ACHN (cell line): ENCODE results near the gene MYEOV.
A peak's percentile ranks its signal among the peaks of the same experiment; 100 is the strongest.

Source experiments
- DNase-seq: peaks from one replicate; pipeline ENCODE4 v3.0.0-alpha.2; 2015
- in situ Hi-C: cut with HindIII; loops from 2 replicates; pipeline ENCODE4 v1.10.0; 2017; ENCODE audit warnings: low sequenced_read_pairs, low pct_ligation_motif_present, low pct_unique_long_range_greater_than_20kb

The MYEOV gene

GRCh38 chr11:69309631-69310280, 15.8 kb downstream of the MYEOV start:
- in situ Hi-C loops, result no loop called here
- no peak for DNase-seq

GRCh38 chr11:69310351-69310750, 16.4 kb downstream of the MYEOV start:
- in situ Hi-C loops, result no loop called here
- no peak for DNase-seq

- in situ Hi-C loops, result no loop called here
- no peak for DNase-seq
Measured at GRCh38 chr11:69310934-69311766, 17.2 kb downstream of the MYEOV start.

- in situ Hi-C loops, result no loop called here
Measured at GRCh38 chr11:69311767-69312385, 17.9 kb downstream of the MYEOV start.

GRCh38 chr11:69312453-69313404, 18.8 kb downstream of the MYEOV start:
- DNase-seq, result no peak
- in situ Hi-C loops, result no loop called here

More at GRCh38 chr11:69311767-69312385, 17.9 kb downstream of the MYEOV start:
- DNase-seq, result no peak

- in situ Hi-C loops, result no loop called here
Measured at GRCh38 chr11:69313992-69314391, 20.0 kb downstream of the MYEOV start.

GRCh38 chr11:69314555-69314954, 20.6 kb downstream of the MYEOV start:
- in situ Hi-C loops, result no loop called here
- DNase-seq, result no peak

More at GRCh38 chr11:69313992-69314391, 20.0 kb downstream of the MYEOV start:
- no peak for DNase-seq

- DNase-seq, result no peak
- in situ Hi-C loops, result no loop called here
Measured at GRCh38 chr11:69316956-69317355, 23.0 kb downstream of the MYEOV start.

- no peak for DNase-seq
- in situ Hi-C loops, result no loop called here
Measured at GRCh38 chr11:69317401-69318092, 23.6 kb downstream of the MYEOV start.

- no peak for DNase-seq
- in situ Hi-C loops, result no loop called here
Measured at GRCh38 chr11:69318093-69318420, 24.1 kb downstream of the MYEOV start.

- DNase-seq, result no peak
- in situ Hi-C loops, result no loop called here
Measured at GRCh38 chr11:69319255-69320106, 25.5 kb downstream of the MYEOV start.

GRCh38 chr11:69320326-69320725, 26.4 kb downstream of the MYEOV start:
- in situ Hi-C loops, result no loop called here
- peak; percentile 72 for DNase-seq

GRCh38 chr11:69320756-69321741, 27.1 kb downstream of the MYEOV start:
- DNase-seq, result peak; percentile 13
- in situ Hi-C loops, result no loop called here

GRCh38 chr11:69321877-69322361, 28.0 kb downstream of the MYEOV start:
- in situ Hi-C loops, result no loop called here
- DNase-seq, result peak; percentile 36

GRCh38 chr11:69325446-69325845, 31.5 kb downstream of the MYEOV start:
- no peak for DNase-seq
- in situ Hi-C loops, result no loop called here

- no peak for DNase-seq
- in situ Hi-C loops, result no loop called here
Measured at GRCh38 chr11:69326622-69327219, 32.8 kb downstream of the MYEOV start.
